H1 (cell line): ENCODE measurements around the gene DENND2A. TPM values are rescaled to one million over a fixed set of nuclear protein-coding genes. Genes with fewer than 3 reads are reported as not detected.
A peak's percentile ranks its signal among the peaks of the same experiment; 100 is the strongest.

ENCODE experiments used
- CTCF ChIA-PET: fragments of 300-600 bp; sonication (Branson Sonifier 250); formaldehyde crosslinking; loops from one replicate; lab custom pipeline; 2021; ENCODE audit not compliant: partially characterized antibody; lab: Charles Lee
- POLR2A ChIA-PET: fragments of 300-600 bp; sonication (Branson Sonifier 250); formaldehyde crosslinking; loops from one replicate; lab custom pipeline; 2021; ENCODE audit warnings: inconsistent platforms; ENCODE audit not compliant: partially characterized antibody; lab: Charles Lee
- DNase-seq, 2 experiments: peaks; one replicate each; pipeline versions ENCODE4 v3.0.0 to v3.0.0-alpha.2; 2010 to 2022; ENCODE audit warnings: low spot score in 2 of 2, low read depth in 1 of 2, mixed read lengths in 1 of 2
- FAIRE-seq: peaks from 2 replicates; lab custom pipeline; 2011; peaks lifted over from hg19 to GRCh38; lab: Jason Lieb, UNC
- H2AFZ ChIP-seq: 2 replicates; pipeline ENCODE4 v1.8.1; 2012; ENCODE audit warnings: low read length, inconsistent platforms
- H2AK5ac ChIP-seq: 2 replicates; pipeline ENCODE4 v1.6.1; 2013; ENCODE audit warnings: low read depth, low read length
- H2BK120ac ChIP-seq: replicated peaks from 2 replicates; pipeline ENCODE3; 2013; ENCODE audit warnings: low read depth, low read length, inconsistent platforms
- H2BK12ac ChIP-seq: 2 replicates; pipeline ENCODE4 v1.6.1; 2013; ENCODE audit warnings: low read depth, low read length
- H2BK15ac ChIP-seq: 2 replicates; pipeline ENCODE4 v1.6.1; 2013; ENCODE audit warnings: low read length
- H2BK20ac ChIP-seq: 2 replicates; pipeline ENCODE4 v1.6.1; 2013; ENCODE audit warnings: low read length
- H2BK5ac ChIP-seq: 2 replicates; pipeline ENCODE4 v1.6.1; 2013; ENCODE audit warnings: low read depth, low read length
- H3K14ac ChIP-seq: 2 replicates; pipeline ENCODE4 v1.6.1; 2013; ENCODE audit warnings: inconsistent platforms; ENCODE audit not compliant: insufficient read length
- H3K18ac ChIP-seq: 2 replicates; pipeline ENCODE4 v1.6.1; 2013; ENCODE audit warnings: low read length; ENCODE audit errors: extremely low read depth
- H3K23ac ChIP-seq: 2 replicates; pipeline ENCODE4 v1.6.1; 2013; ENCODE audit warnings: inconsistent platforms; ENCODE audit not compliant: insufficient read length
- H3K23me2 ChIP-seq: 2 replicates; pipeline ENCODE4 v1.6.1; 2013; ENCODE audit warnings: low read depth, low read length
- H3K27ac ChIP-seq: 2 replicates; pipeline ENCODE4 v1.6.1; 2011; ENCODE audit warnings: low read depth, low read length, inconsistent platforms
- H3K27me3 ChIP-seq, 4 experiments: replicated peaks in 1 of 4; 1 replicate in 1 of 4; 2 replicates in 3 of 4; pipeline versions ENCODE4 v1.6.1 to v1.8.1; 2011 to 2013; ENCODE audit warnings: low read length in 3 of 4, mild to moderate bottlenecking in 3 of 4, inconsistent platforms in 2 of 4, mixed read lengths in 2 of 4, moderate library complexity in 1 of 4; ENCODE audit not compliant: control insufficient read depth in 3 of 4, insufficient read depth in 3 of 4; ENCODE audit errors: extremely low read depth in 1 of 4
- H3K36me3 ChIP-seq, 4 experiments: 2 replicates each; pipeline versions ENCODE4 v1.6.1 to v1.8.1; 2011 to 2013; ENCODE audit warnings: mild to moderate bottlenecking in 4 of 4, low read length in 3 of 4, moderate library complexity in 2 of 4, control low read depth in 1 of 4, inconsistent platforms in 1 of 4; ENCODE audit not compliant: insufficient read depth in 4 of 4, control insufficient read depth in 2 of 4
- H3K4ac ChIP-seq: replicated peaks from 2 replicates; pipeline ENCODE3; 2013; ENCODE audit warnings: low read length, low read depth, mixed read lengths, inconsistent platforms; ENCODE audit not compliant: insufficient read length
- H3K4me1 ChIP-seq, 4 experiments: replicated peaks in 1 of 4; 1 replicate in 1 of 4; 2 replicates in 3 of 4; pipeline versions ENCODE4 v1.6.1 to v1.8.1; 2011 to 2013; ENCODE audit warnings: low read length in 3 of 4, inconsistent platforms in 2 of 4, mixed read lengths in 1 of 4; ENCODE audit not compliant: insufficient read depth in 4 of 4, control insufficient read depth in 3 of 4
- H3K4me2 ChIP-seq, 2 experiments: 2 replicates each; pipeline versions ENCODE4 v1.6.1 to v1.8.1; 2011 to 2013; ENCODE audit warnings: low read depth in 2 of 2, low read length in 2 of 2, control low read depth in 1 of 2, inconsistent platforms in 1 of 2, mild to moderate bottlenecking in 1 of 2; ENCODE audit not compliant: insufficient read depth in 1 of 2
- H3K4me3 ChIP-seq, 4 experiments: fragments of 200-600, 300-600 bp in 1 of 4; sonication (generic), shearing (Covaris generic), sonication (Bioruptor Twin) in 1 of 4; 2 replicates each; pipeline versions ENCODE4 v1.5.1 to v1.8.1; 2011 to 2016; ENCODE audit warnings: low read length in 4 of 4, low read depth in 3 of 4, control low read depth in 2 of 4, inconsistent platforms in 2 of 4, mild to moderate bottlenecking in 2 of 4, mixed read lengths in 1 of 4, moderate library complexity in 1 of 4; ENCODE audit not compliant: insufficient read depth in 2 of 4; ENCODE audit errors: extremely low read depth in 1 of 4
- H3K56ac ChIP-seq: replicated peaks from 2 replicates; pipeline ENCODE3; 2013; ENCODE audit warnings: low read depth, mild to moderate bottlenecking, mixed read lengths, low read length, inconsistent platforms; ENCODE audit not compliant: insufficient read length
- H3K79me1 ChIP-seq: 2 replicates; pipeline ENCODE4 v1.6.1; 2013; ENCODE audit warnings: low read depth, low read length, control low read depth
- H3K79me2 ChIP-seq, 2 experiments: 2 replicates each; pipeline versions ENCODE4 v1.6.1 to v1.8.1; 2012 to 2013; ENCODE audit warnings: low read length in 2 of 2, mild to moderate bottlenecking in 2 of 2, inconsistent platforms in 1 of 2; ENCODE audit not compliant: insufficient read depth in 2 of 2, control insufficient read depth in 1 of 2
- H3K9ac ChIP-seq, 4 experiments: replicated peaks in 1 of 4; 1 replicate in 1 of 4; 2 replicates in 3 of 4; pipeline versions ENCODE4 v1.6.1 to v1.8.1; 2011 to 2013; ENCODE audit warnings: low read depth in 3 of 4, low read length in 3 of 4, control low read depth in 2 of 4, mild to moderate bottlenecking in 2 of 4, moderate library complexity in 2 of 4, inconsistent platforms in 1 of 4; ENCODE audit errors: extremely low read depth in 1 of 4
- H3K9me3 ChIP-seq, 2 experiments: 2 replicates each; pipeline versions ENCODE4 v1.6.1 to v1.8.1; 2012 to 2013; ENCODE audit warnings: mild to moderate bottlenecking in 2 of 2, moderate library complexity in 2 of 2, control low read depth in 1 of 2, inconsistent platforms in 1 of 2, low read depth in 1 of 2, low read length in 1 of 2, mixed read lengths in 1 of 2; ENCODE audit not compliant: insufficient read depth in 2 of 2
- H4K20me1 ChIP-seq, 2 experiments: replicated peaks in 1 of 2; 2 replicates each; pipeline versions ENCODE3 to v1.8.1; 2011 to 2013; ENCODE audit warnings: inconsistent platforms in 2 of 2, low read length in 2 of 2, mild to moderate bottlenecking in 1 of 2; ENCODE audit not compliant: insufficient read depth in 2 of 2, control insufficient read depth in 1 of 2
- H4K5ac ChIP-seq: 2 replicates; pipeline ENCODE4 v1.6.1; 2013; ENCODE audit warnings: low read length, low read depth, mixed read lengths, inconsistent platforms; ENCODE audit not compliant: insufficient read length
- H4K8ac ChIP-seq: 2 replicates; pipeline ENCODE4 v1.8.0; 2013; ENCODE audit warnings: mild to moderate bottlenecking, moderate library complexity, low read length, inconsistent platforms; ENCODE audit not compliant: insufficient read depth; ENCODE audit errors: extremely low read depth
- H4K91ac ChIP-seq: replicated peaks from 2 replicates; pipeline ENCODE3; 2013; ENCODE audit warnings: low read length, mixed read lengths, inconsistent platforms; ENCODE audit not compliant: insufficient read length
- ASH2L ChIP-seq: fragments of 200-600, 300-600 bp; sonication (generic); IDR thresholded peaks from one replicate; pipeline ENCODE4 v1.7.1; 2017; ENCODE audit warnings: low read length
- BACH1 ChIP-seq: IDR thresholded peaks from 2 replicates; pipeline ENCODE4 v1.6.1; 2012; ENCODE audit warnings: low read length, improper control_type of control experiment
- EP300 ChIP-seq, 2 experiments: IDR thresholded peaks; 1 replicate in 1 of 2; 2 replicates in 1 of 2; pipeline ENCODE4 v1.6.1; 2011 to 2012; ENCODE audit warnings: low read depth in 2 of 2, low read length in 2 of 2, mild to moderate bottlenecking in 2 of 2, borderline replicate concordance in 1 of 2, inconsistent platforms in 1 of 2, moderate library complexity in 1 of 2
- EZH2 ChIP-seq: fragments of 200-600 bp; sonication (generic); IDR thresholded peaks from 2 replicates; pipeline ENCODE4 v1.7.1; 2012; ENCODE audit warnings: low read depth, mild to moderate bottlenecking, moderate library complexity, low read length, inconsistent platforms; ENCODE audit not compliant: severe bottlenecking
- GABPA ChIP-seq: IDR thresholded peaks from 2 replicates; pipeline ENCODE4 v1.6.1; 2011; ENCODE audit warnings: mild to moderate bottlenecking, low read length, moderate library complexity, borderline replicate concordance; ENCODE audit not compliant: insufficient read depth
- GTF2F1 ChIP-seq: IDR thresholded peaks from 2 replicates; pipeline ENCODE4 v1.6.1; 2012; ENCODE audit warnings: low read depth, low read length, improper control_type of control experiment, borderline replicate concordance
- HDAC6 ChIP-seq: IDR thresholded peaks from one replicate; pipeline ENCODE4 v1.7.1; 2012; ENCODE audit warnings: low read depth, mild to moderate bottlenecking, inconsistent platforms, low read length, moderate library complexity
- MAFK ChIP-seq: IDR thresholded peaks from 2 replicates; pipeline ENCODE4 v1.6.1; 2012; ENCODE audit warnings: low read depth, mild to moderate bottlenecking, improper control_type of control experiment, low read length
- POLR2AphosphoS5 ChIP-seq: IDR thresholded peaks from 2 replicates; pipeline ENCODE4 v1.6.1; 2011; ENCODE audit warnings: low read depth, low read length
- SIX5 ChIP-seq: IDR thresholded peaks from 2 replicates; pipeline ENCODE4 v1.6.1; 2011; ENCODE audit warnings: mild to moderate bottlenecking, low read depth, low read length
- TBP ChIP-seq: IDR thresholded peaks from 2 replicates; pipeline ENCODE4 v1.6.1; 2011; ENCODE audit warnings: low read depth, low read length, improper control_type of control experiment
- YY1 ChIP-seq: IDR thresholded peaks from 2 replicates; pipeline ENCODE4 v1.6.1; 2011; ENCODE audit warnings: low read depth, mild to moderate bottlenecking, low read length
- WGBS, 2 experiments: shearing (Covaris generic) in 1 of 2; methylation state at CpG; one replicate each; pipeline versions ENCODE4 v1.1.6 to v1.1.7; 2013 to 2015; ENCODE audit warnings: low lambda C conversion rate in 2 of 2, mixed read lengths in 2 of 2, inconsistent platforms in 1 of 2, low coverage in 1 of 2, missing lambda C conversion rate in 1 of 2; ENCODE audit not compliant: insufficient replicate concordance in 2 of 2, insufficient coverage in 1 of 2, insufficient read length in 1 of 2; ENCODE audit errors: extremely low coverage in 1 of 2, missing lambda C conversion rate in 1 of 2; 5-methylcytosine and 5-hydroxymethylcytosine counted together
- polyA plus RNA-seq, 7 experiments: library from polyadenylated mRNA; depleted of rRNA in 3 of 7; stranded (reverse) in 5 of 7; unstranded in 2 of 7; fragments of >200 nt in 5 of 7; fragments of 200-250 nt in 2 of 7; gene quantifications; 1 replicate in 5 of 7; 2 replicates in 1 of 7; 4 replicates in 1 of 7; pipeline versions ENCODE4 v1.2.1 to v1.2.3, GENCODE V29; 2011 to 2013; ENCODE audit warnings: missing spikeins in 2 of 7, mixed read lengths in 2 of 7
- total RNA-seq: library from RNA; stranded (reverse); fragmentation: NEBNext Ultra II Directional; extraction: Animal tissue kit (Norgen Biotek cat#: 25700); gene quantifications from 2 replicates; pipeline ENCODE4 v1.2.1, GENCODE V29; 2021

Gene DENND2A
- total and polyA plus RNA-seq, 2 of the 8 experiments (the other 6 are each of a cell fraction or from before 2014, with no cell fraction given), result 5.0 to 13.0 TPM

DNA sequence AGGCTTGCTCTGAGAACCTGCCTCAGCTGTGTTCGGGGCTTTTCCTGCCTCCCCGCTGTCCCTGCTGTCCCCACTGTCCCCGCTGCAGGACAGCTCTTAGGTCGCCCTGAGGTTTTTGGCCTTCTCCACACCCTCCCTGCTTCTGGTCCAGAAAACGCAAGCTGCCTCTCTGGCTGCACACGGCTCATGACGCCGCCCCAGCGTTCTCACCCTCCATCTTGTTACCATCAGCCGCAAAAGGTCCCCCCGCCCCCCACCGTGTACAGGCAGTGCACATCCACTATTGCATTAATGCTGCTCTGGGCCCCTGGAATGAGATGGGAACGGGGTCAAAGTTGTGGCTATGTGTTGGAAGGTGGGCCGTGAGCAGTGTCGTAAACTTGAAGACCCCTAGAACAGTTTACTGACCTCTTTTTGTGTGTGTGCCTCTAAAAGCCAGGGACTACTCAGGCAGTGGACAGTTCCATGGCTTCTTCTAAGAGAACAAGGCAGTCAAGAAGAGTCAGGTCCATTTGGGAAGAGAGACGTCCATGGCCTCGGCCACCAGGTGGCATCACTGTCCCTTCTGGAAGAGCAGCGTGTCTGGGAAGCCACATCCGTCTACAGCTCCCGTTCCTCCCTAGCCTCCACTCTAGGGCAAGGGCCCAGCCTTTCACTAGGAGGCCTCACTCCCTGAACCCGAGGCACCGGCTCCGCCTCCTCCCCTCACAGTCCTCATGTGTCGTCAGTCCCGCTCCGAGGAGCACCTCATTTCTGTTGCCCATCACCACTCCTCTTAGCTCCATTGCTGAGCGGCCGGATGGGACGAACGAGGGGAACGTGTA, 122.9 kb downstream of the DENND2A start:
- no peak overlapping the region for H3K18ac ChIP-seq
- H3K9me3 ChIP-seq, result no peaks in the 10 kb centered on the region
- H2BK15ac ChIP-seq, result no peak overlapping the region
- H2AK5ac ChIP-seq, result no peak overlapping the region
- H2BK120ac ChIP-seq, result no peak overlapping the region
- H2BK12ac ChIP-seq, result no peak overlapping the region
- DNase-seq, result peak; percentile 93 to 95
- POLR2A ChIA-PET, result interaction anchor here (0.6 to 1.6 kb wide), 8 partner anchors 8 to 1160 kb away, joined by 3 to 5 read pairs (median 4); partner anchors contain the start of gene DENND2A
- CTCF ChIA-PET, result interaction anchor here (0.7 to 18.4 kb wide), 31 partner anchors 8 to 466 kb away, joined by 3 to 322 read pairs (median 5); partner anchors contain the start of gene DENND2A
- no peak overlapping the region for H2BK20ac ChIP-seq
- no peak overlapping the region for H3K4me3 ChIP-seq
- no peak overlapping the region for H3K14ac ChIP-seq
- no peak overlapping the region for H3K56ac ChIP-seq
- no peaks in the 10 kb centered on the region for H3K79me1 ChIP-seq
- H3K4me1 ChIP-seq, result peaks cover 2 to 6% (median 3%) of the 10 kb centered on the region in 4 experiments; a peak in 3 of 7 replicates
- H3K4me2 ChIP-seq, result no peak overlapping the region
- H4K5ac ChIP-seq, result no peak overlapping the region
- H3K23me2 ChIP-seq, result no peaks in the 10 kb centered on the region
- no peak overlapping the region for H2BK5ac ChIP-seq
- FAIRE-seq, result peak; percentile 95
- no peak overlapping the region for H3K23ac ChIP-seq
- 52% methylated on average over 31 of the region's 31 CpGs; no CpG with 5 or more reads in 1 of the 2 experiments for WGBS, 2 experiments
- H3K36me3 ChIP-seq, result no peaks in the 10 kb centered on the region
- no peaks in the 10 kb centered on the region for H4K20me1 ChIP-seq
- no peaks in the 10 kb centered on the region for H3K79me2 ChIP-seq
- no peaks in the 10 kb centered on the region for H3K27me3 ChIP-seq
- peak overlapping the region; percentile 9; the same call in 1 of the 2 replicates for H2AFZ ChIP-seq
- H3K27ac ChIP-seq, result no peak overlapping the region
- H3K4ac ChIP-seq, result no peak overlapping the region
- no peak overlapping the region; the same call in 1 of the 2 replicates for H4K8ac ChIP-seq
- H3K9ac ChIP-seq, result no peak overlapping the region
- no peak overlapping the region for H4K91ac ChIP-seq
- TF ChIP-seq BACH1 (no peak), MAFK (no peak), EZH2 (no peak), TBP (peak; percentile 74; the same call in 1 of the 2 replicates), GABPA (0 out of 2 replicates have a peak, but pooled peaks have one; percentile 54), ASH2L (no peak), POLR2AphosphoS5 (peak; percentile 63; the same call in 1 of the 2 replicates), SIX5 (no peak), HDAC6 (no peak), YY1 (0 out of 2 replicates have a peak, but pooled peaks have one; percentile 27), GTF2F1 (no peak), EP300 (IDR thresholded peaks at IDR 0.05; ENCODE audit: borderline replicate concordance in 1 of 2, low read depth in 2 of 2, low read length in 2 of 2) (no peak)
